Endothelial cell (in vitro differentiated cells): ENCODE data around the gene DTNBP1. TPM values are rescaled to one million over a fixed set of nuclear protein-coding genes. Genes with fewer than 3 reads are reported as not detected.
A peak's percentile ranks its signal among the peaks of the same experiment; 100 is the strongest.

Source experiments
- DNase-seq: peaks from one replicate; pipeline ENCODE4 v3.0.0; 2021; ENCODE audit warnings: low spot score
- H3K27ac Mint-ChIP-seq: one replicate; pipeline ENCODE4 v1.8.0; 2021; ENCODE audit warnings: mixed read lengths, inconsistent platforms; ENCODE audit not compliant: unreplicated experiment
- H3K27me3 Mint-ChIP-seq: one replicate; pipeline ENCODE4 v1.8.0; 2021; ENCODE audit warnings: mild to moderate bottlenecking, moderate library complexity, mixed read lengths, inconsistent platforms; ENCODE audit not compliant: unreplicated experiment
- H3K36me3 Mint-ChIP-seq: one replicate; pipeline ENCODE4 v1.8.0; 2021; ENCODE audit warnings: mild to moderate bottlenecking, low read depth, mixed read lengths, inconsistent platforms; ENCODE audit not compliant: unreplicated experiment
- H3K4me1 Mint-ChIP-seq: one replicate; pipeline ENCODE4 v1.8.0; 2021; ENCODE audit warnings: mild to moderate bottlenecking, mixed read lengths, inconsistent platforms; ENCODE audit not compliant: unreplicated experiment
- H3K4me3 Mint-ChIP-seq: one replicate; pipeline ENCODE4 v1.8.0; 2021; ENCODE audit warnings: mild to moderate bottlenecking, mixed read lengths, inconsistent platforms; ENCODE audit not compliant: unreplicated experiment
- H3K9me3 Mint-ChIP-seq: one replicate; pipeline ENCODE4 v1.8.0; 2021; ENCODE audit warnings: mixed read lengths, inconsistent platforms; ENCODE audit not compliant: unreplicated experiment
- CTCF ChIP-seq: fragments of 200-600 bp; sonication (generic); IDR thresholded peaks from one replicate; pipeline ENCODE4 v1.5.0; 2021; ENCODE audit warnings: antibody characterized with exemption; ENCODE audit not compliant: unreplicated experiment
- total RNA-seq: library from RNA; stranded (reverse); fragmentation: NEBNext Ultra II Directional; extraction: Animal tissue kit (Norgen Biotek cat#: 25700); gene quantifications from one replicate; pipeline ENCODE4 v1.2.1, GENCODE V29; 2021; ENCODE audit not compliant: unreplicated experiment

The DTNBP1 gene
- total RNA-seq, 1 donor from 2014 or later: 19.3 TPM

DNA sequence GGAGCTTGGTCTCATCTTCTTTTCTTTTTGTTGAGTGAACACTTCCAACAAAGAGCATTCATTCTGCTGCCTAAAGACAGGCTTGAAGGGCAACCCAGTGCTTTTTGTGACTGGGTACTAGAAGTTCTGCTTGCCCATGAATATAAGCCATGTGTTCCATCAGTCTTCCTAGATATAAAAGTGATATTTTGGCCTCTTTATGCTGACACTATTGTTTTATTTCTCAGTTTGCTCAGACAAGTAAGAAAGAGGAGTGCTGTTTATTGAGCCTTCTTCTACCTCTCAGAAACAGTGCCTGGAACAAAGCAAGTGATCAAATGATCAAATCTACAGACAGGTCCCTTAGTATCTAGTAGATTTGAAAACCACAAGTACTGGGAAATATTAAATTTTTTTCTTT lies 2.4 kb upstream of the DTNBP1 start:
- peaks cover 7% of the 10 kb centered on the region for H3K4me1 Mint-ChIP-seq
- H3K27ac Mint-ChIP-seq: no peak overlapping the region
- DNase-seq: no peak
- H3K27me3 Mint-ChIP-seq: no peaks in the 10 kb centered on the region
- TF ChIP-seq CTCF: no peak
- H3K9me3 Mint-ChIP-seq: no peaks in the 10 kb centered on the region
- H3K4me3 Mint-ChIP-seq: no peak overlapping the region
- H3K36me3 Mint-ChIP-seq: peaks cover 7% of the 10 kb centered on the region

DNA sequence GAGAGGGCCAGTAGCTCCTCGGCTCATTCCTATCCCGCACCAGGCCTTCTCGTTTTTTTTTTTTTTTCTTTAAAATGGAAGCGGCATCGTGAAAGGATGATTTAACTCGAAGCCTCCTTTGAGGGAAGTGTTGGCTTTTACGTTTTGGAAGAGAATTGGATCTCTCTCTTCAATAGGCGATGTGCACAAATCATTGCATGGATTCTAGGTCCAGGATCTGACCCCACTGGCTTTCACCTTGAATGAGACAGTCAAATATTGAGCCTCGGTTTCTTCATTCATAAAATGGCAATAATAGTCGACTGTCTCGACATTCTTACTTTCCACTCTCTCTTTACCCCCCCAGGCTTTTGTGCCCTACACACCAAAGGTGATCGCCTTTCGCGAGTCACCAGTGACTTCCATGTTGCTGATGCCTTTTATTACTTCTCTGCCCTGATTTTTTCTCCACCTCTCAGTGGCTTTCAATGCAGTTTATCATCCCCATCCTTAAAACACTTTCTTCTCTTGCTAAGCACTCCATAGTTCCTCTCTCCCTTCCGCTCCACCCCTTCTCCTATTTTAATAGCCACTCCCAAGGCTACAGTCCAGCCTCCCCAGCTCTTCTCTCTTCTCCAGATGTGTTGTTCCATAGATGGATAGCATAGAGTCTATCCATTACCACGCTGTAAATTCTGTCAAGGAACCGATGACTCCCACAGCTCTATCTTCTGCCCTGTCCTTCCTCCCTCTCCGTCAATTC lies 473 bp upstream of the DTNBP1 start:
- DNase-seq: no peak
- no peak for TF ChIP-seq CTCF
- peaks cover 7% of the 10 kb centered on the region for H3K4me1 Mint-ChIP-seq
- H3K27ac Mint-ChIP-seq: peak overlapping the region; percentile 16
- peak overlapping the region; percentile 85 for H3K4me3 Mint-ChIP-seq
- peaks cover 7% of the 10 kb centered on the region for H3K36me3 Mint-ChIP-seq
- no peaks in the 10 kb centered on the region for H3K9me3 Mint-ChIP-seq
- no peaks in the 10 kb centered on the region for H3K27me3 Mint-ChIP-seq

GRCh38 chr6:15661853-15662325 lies 939 bp downstream of the DTNBP1 start:
- DNase-seq: no peak
- Mint-ChIP-seq H3K27ac (no peak overlapping the region), H3K4me1 (peaks cover 8% of the 10 kb centered on the region), H3K27me3 (no peaks in the 10 kb centered on the region), H3K9me3 (no peaks in the 10 kb centered on the region), H3K4me3 (peak overlapping the region; percentile 88), H3K36me3 (peaks cover 7% of the 10 kb centered on the region)
- no peak for TF ChIP-seq CTCF

DNA sequence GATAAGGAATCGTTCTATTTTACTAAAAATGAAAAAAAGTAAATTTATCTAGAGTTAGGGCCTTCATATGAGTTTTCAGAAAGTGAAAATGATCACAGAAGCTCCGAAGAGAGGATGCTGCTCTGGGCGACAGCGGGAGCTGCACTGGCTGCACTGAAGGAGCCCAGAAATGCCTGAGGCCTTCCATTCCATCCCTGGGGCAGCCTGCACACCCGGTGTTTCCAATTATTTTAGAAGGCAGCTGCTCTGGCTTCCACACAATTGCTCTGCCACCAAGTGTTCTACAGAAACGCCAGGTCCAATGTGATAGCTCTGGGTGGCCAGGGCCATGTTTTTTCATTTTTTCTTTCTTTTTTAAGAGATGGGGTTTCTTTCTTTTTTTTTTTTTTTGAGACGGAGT lies 3.6 kb downstream of the DTNBP1 start:
- H3K4me3 Mint-ChIP-seq: no peak overlapping the region
- no peaks in the 10 kb centered on the region for H3K27me3 Mint-ChIP-seq
- no peak for TF ChIP-seq CTCF
- H3K4me1 Mint-ChIP-seq: peaks cover 8% of the 10 kb centered on the region
- H3K27ac Mint-ChIP-seq: no peak overlapping the region
- H3K9me3 Mint-ChIP-seq: no peaks in the 10 kb centered on the region
- no peak for DNase-seq
- peaks cover 7% of the 10 kb centered on the region for H3K36me3 Mint-ChIP-seq

DNA sequence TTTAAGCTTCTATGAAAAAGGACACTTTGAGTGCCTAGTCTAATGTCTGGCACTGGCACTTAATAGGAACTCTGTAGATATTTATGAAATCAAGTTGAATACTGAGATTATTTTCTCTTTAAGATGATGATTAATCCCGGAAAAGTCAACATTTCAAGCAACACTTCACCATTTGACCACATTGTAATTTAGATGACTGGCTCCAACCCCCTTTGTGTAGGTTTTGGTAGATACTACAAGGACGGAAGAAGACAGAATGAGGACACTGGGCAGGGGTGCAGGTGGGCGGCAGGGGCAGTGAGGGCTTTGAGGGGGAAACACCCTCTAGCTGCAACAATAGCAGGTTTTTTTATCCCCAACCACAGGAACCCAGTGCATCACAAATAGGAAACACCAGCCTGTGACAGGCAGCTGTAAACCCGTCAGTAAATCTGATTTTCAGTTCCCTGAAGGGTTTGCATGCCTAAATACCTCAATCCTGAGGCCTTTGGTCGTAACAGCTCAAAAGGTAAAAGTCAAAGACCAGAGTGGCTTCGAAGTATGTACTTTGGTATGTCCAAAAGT lies 4.6 kb downstream of the DTNBP1 start:
- Mint-ChIP-seq H3K36me3 (peaks cover 1% of the 10 kb centered on the region), H3K4me3 (no peak overlapping the region), H3K4me1 (peaks cover 3% of the 10 kb centered on the region), H3K27ac (no peak overlapping the region), H3K9me3 (no peaks in the 10 kb centered on the region), H3K27me3 (no peaks in the 10 kb centered on the region)
- DNase-seq: no peak
- TF ChIP-seq CTCF: no peak
